ENCODE data around the gene TIMP2.

TIMP2 gene

DNA sequence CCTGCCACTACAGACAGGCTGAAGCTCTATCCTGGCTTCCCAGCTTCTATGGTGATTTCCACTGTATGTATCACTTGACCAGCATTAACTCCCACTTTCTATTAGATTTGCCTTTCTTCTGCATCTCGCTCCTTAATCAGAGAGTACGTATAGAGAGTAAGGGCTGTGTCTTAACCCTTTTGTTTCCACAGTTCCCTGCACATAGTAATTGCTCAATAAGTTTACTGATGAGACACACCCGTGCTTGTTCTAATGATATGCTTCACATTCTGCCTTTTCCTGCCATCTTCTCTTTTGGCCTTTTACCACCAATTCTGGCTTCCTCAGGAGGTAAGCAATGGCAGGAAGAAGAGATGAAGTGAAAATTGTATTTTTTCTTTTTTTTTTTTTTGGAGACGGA lies 64.0 kb downstream of the TIMP2 start:
- DNase-seq = no peak

DNA sequence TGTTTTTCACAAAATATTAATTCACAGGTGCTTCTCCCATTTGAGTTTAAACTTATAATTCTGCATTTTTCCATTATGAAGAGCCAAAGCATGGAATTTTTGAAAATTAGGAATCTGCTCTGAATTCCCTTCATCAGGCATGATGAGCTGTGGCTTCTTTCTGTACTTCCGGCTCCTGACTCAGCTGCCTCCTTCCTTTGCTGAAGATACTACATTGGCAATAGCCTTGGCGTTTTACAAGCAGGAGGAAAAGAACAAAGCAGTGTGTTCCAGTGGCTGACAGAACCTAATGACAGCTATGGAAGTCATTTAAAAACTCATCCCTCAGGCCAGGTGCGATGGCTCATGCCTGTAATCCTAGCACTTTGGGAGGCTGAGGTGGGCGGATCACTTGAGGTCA lies 66.1 kb downstream of the TIMP2 start:
- DNase-seq = no peak

DNA sequence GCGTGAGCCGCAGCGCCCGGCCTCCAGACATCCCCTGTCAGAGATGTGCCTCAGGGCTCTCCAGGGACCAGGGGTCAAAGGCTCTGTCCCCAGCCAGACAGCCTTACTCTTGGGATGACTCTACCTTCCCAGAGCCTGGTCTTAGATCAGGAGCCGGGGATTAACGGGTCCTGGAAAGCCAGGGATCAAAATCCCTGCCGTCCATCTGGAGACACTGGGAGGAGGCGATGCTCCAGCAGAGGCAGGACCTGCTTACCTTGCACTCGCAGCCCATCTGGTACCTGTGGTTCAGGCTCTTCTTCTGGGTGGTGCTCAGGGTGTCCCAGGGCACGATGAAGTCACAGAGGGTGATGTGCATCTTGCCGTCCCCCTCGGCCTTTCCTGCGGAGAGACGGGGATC lies 67.9 kb downstream of the TIMP2 start:
- no peak for DNase-seq

DNA sequence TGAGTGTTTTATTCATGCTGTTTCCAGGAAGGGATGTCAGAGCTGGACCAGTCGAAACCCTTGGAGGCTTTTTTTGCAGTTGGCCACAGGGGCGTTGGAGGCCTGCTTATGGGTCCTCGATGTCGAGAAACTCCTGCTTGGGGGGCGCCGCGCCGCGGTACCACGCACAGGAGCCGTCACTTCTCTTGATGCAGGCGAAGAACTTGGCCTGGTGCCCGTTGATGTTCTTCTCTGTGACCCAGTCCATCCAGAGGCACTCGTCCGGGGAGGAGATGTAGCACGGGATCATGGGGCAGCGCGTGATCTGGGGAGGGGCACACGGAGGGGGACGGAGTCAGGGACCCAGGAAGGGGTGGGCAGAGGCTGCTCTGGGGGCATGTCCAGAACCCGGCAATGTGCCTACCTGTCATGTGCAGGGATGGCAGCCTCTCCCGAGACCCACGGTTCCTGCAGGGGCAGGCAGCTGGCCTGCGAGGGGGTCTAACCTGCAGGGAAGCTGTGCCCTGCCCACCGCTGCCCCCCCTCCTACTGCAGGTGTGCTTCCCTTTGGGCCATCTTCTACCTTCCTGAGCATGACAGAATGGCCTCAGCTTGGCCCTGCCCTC lies 69.5 kb downstream of the TIMP2 start:
- no peak for DNase-seq

DNA sequence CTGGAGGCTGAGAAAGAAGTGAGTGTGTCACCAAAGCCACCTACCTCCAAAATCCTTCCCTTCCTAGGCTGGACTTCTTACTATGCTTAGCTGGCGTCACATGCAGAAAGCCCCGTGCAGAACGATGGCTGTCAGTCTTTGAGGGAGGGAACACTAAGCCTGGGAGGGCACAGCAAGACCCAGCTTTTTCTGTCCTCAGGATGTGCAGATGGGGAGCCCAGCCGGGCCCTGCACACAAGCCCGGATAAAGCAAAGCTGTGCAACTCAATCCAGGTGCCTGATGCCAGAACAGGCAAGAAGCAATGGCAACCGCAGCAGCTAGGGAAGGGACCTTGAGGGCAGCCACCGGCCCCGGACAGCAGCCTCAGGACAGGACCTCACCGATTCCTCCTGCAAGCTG lies 70.7 kb downstream of the TIMP2 start:
- DNase-seq = no peak

DNA sequence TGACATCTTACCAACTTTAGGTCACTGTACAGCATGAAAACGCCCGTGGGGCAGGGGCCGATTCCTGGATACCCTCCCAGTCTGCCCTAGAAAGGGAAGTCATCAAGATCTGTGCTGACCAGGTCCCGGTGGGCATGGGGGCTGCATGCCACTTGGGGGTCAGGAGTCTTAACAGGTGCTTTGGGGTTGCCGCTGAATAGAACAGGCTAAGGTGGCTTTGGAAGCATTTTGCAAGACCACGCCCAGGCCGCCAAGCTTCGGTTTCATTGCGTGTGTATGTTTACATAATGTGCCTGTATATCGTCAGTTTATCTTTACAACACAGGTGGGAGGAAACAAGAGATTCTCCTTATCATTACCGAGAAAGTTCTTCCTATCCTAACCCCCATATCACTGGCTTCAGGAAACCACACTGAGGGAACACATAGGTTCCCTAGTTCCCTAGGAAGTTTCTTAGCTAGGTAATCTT lies 71.2 kb downstream of the TIMP2 start:
- DNase-seq = no peak

DNA sequence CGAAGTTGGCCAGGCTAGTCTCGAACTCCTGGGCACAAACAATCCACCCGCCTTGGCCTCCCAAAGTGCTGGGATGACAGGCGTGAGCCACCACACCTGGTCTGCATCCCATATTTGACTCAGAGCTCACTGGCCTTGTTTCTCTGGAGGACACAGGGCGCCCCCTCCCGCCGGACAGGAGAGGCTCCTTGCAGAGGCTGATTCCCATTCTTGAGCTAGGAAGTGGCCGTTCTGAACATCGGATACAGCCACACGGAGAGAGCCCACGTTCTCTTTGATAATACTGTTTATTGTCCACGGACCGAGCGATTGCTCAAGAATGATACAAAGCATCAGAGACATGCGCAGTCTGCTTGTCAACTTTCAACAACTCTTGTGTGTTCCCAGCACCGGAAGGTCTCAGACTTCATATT lies 72.5 kb downstream of the TIMP2 start:
- no peak for DNase-seq

DNA sequence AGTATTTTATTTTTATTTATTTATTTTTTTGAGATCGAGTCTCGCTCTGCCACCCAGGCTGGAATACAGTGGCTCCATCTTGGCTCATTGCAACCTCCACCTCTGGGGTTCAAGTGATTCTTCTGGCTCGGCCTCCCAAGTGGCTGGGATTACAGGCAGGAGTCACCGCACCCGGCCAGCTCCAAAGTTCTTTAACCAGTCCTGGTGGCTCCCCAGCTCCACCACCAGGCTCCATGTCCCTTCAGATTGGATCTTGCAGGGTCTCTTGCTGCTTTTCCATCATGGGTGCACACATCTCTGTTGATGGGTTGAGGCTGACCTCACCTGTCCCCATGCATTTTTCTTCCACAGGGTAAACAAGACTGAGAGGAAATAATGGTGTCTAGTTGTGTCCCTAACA lies 76.2 kb downstream of the TIMP2 start:
- DNase-seq = no peak

DNA sequence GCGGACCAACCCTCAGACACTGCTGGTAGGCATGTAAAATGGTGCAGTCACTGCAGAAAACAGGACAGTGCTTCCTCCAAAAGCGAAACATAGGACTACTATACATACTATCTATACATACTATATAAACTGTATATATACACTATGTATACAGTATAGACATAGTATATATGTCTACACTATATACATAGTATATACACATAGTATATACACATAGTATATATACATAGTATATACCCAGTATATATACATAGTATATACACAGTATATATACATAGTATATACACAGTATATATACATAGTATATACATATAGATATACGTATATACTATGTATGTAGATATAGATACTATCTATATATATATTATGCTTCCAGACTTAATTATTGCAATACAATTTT lies 78.1 kb downstream of the TIMP2 start:
- no peak for DNase-seq

DNA sequence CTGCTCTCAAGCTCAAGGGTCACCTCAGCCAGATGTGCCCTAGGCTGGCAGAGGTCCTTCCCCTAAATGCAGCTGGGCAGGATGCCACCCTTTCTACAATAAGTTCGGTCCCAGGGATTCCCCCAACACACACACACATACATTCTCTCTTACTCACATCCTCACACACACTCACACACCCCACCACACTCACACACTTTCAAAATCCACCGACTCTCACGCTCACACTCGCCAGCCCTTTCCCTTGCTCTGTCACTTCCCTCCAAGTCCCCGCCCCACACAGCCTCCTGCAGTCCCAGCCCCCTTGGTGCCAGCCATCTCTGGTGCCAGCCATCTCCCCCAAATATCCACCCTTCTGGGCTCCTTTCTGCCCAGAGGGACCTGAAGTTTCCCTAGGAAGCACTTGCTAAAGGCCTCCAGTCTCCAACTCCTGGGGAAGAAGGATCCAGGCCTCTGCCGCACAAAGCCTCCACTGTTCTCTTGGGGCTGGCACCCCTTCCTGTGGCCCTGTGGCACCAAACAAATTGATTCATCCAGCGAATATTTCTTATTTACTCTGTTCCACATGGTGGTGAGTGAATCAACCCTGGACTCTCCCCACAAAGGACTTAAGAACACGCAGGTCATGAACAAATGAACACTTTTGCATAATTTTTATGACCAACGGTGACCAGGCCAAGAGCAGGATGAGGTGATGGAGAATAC lies 80.7 kb downstream of the TIMP2 start:
- DNase-seq = no peak

DNA sequence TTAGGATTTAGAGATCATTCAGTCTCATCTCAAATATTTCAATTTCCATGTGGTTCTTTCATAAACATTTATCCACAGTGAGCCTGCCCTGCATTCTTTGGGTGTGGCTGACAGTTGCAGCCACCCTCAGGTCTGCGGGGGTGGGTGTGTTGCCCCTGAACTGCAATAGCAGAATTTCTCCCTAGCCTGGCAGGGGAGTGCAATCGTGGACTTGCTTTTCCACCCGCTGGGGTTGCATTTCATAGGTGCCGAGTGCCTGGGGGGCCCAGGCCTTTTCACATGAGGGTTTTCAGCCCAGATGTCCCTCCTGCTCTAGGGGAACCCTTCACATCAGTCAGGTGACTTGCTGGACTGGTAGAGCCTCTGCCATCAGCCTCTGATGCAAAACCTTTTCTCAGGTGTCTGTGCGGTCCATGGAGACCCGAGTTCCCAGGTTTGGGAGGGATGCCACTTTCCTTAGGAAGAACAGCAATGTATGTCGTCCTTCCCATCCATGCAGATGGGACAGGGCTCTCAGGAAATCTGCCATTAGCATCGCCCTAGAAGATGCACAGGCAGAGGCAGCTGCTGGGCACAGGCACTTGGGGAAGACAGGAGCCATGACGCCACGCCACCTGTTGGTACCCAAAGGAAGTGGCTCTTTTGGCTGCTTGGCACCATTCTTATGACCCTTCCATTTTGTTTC lies 82.2 kb downstream of the TIMP2 start:
- no peak for DNase-seq

DNA sequence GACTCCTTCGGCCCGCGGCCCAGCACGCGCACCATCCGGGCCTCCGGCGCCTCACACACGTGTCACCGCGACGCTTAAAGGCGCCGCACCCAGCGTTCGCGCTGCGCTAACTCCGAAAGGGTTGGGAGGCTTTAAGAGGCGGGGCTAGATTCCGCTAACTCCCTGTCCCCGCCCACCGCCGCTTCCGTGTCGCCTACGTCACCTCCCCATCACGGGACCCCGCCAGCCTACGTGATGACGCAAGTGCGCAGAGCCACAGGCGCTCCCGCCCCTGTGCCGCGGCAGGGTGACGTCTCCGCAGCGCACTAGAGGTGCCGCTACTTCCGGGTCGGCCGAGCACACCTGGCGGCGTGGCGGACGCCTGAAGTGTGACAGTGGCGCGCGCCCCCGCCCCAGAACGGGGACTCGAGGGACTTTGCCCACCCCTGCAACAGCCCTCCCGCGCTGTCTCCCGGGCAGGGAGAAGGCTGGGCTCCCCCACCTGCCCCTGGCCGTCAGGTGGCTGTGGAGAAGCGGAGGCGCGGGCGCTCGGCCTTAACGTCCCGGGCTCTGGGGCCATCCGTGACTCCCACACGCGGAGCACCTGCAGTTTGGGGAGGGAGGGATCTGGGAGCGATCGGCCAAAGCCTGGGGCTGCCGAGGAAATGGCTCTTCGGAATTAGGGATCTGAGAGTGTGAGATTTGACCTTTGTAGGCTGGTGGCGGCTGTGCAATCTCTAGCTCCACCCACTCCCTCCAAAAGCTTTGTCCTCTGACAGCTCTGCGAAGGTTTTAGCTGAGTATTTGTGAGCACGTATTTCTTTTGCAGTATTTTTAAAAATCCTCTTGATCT lies 84.2 kb downstream of the TIMP2 start, which contains the start of gene USP36:
Gene USP36 (minus strand): TSS at position 35 of the 832 bp plus-strand sequence. CDS start 4,451 bp downstream, outside the sequence.
- peak; percentile 99 for DNase-seq

DNA sequence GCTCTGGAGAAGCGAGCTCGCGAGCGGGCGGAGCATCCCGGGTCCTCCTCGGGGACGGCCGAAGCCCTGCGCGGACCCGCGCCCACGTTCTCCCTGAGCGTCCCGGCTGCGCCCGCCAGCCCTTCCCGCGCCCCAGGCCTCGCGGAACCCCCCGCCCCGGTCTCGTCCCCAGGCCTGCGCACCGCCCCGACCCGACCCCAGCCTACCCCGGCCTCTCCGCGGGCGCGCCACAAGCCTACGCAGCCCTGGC lies 84.7 kb downstream of the TIMP2 start:
- DNase-seq = no peak

DNA sequence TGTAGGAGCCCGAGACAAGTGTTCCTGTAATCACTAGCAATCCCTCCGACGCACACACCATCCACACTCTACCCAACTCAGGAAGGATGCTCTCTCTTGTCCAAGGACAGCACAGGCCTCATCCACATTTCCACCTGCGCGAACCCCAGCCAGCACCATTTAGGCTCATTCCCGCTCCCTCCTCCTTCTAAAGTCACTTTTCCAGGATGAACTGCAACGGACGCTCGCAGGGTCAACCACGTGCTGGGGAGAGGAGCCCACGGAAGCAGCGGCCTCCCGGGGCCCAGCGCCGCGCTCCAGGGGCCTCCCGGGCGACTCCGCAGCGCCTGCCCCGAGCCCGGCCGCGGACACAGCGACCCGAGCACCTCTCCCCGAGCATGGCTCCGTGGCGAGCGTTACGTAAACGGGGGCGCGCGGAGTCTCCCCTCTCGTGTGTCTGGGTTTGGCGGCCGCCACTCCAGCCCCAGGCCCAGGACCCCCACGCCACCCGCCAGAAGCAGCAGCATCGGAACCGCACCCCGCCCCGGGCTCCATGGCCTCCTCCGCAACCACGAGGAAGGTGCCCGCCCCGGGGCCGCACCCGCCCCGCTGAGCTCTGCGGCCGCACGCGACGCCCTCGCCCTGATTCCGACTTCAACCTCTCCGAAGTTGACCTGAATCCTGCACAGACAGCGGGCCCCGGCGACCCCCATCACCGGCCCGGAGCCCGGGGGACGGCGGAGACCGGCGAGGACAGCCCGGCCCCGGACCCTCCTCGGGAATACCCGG lies 85.2 kb downstream of the TIMP2 start:
- peak; percentile 34 for DNase-seq

DNA sequence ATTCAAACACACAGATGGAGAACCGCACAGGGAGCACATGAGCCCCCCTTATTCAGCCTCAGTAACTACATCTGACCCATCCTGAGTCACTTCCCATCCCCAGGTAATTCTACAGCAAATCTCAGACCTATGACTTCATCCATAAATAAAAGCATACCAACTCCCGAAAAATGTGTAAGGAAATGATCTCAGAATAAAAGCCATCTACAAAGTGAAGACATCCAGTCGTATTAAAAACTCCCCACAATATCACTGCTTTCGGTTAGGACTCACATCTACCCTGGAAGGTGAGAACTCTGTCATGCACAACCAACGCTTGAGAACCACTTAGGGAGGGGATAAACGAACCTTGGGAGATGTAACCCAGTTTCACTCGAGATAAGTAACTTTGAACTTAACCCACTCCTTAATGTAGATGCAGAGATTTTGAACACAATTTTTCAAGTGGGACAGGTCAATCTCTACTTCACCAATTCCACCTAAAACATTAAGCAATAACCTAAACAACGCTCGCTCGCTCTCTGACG lies 85.9 kb downstream of the TIMP2 start:
- DNase-seq = no peak

DNA sequence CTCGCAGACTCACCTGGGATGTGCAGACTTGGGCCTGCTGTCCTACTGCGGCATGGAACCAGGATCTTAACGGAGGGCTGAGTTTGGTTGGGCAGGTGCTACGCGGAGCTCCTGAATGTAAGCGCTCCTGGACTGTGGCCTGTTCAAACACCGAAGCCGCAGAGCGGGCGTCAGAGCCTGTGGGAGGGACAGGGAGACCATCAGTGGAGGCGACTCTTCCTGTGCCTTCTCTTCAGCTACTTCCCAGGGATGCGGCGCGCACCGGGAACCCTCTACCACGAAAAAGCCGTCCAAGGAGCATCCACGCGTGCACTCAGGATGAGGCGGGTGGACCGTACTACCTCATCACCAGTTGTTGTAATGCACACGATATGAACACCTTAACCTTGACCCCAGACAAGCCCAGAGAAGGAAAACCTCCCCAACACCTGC lies 86.6 kb downstream of the TIMP2 start:
- DNase-seq = no peak

DNA sequence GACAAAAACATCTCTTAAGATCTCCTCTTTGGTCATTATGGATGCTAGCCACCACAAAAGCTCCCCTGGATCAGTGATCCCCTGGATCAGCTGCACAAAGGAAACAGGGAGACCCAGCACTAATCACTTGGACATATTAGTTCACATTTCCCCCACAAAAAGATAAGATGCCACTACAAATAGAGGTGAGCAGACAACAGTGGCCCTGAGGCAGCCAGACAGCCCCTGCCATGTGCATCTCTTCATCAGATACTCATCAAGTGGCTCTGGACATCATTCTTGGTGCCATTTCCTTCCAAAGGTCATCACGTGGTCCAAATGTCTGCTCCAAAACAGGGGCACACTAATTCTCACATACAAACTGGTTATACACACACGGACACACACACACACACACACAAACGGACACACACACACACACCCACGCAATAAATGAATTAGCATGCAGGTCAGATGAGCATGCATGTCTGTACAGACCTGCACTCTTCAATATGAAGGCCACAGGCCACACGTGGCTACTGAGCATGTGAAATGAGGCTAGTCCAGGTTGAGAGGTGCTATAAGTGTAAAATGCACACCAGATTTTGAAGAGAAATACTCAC lies 88.7 kb downstream of the TIMP2 start:
- DNase-seq = no peak

DNA sequence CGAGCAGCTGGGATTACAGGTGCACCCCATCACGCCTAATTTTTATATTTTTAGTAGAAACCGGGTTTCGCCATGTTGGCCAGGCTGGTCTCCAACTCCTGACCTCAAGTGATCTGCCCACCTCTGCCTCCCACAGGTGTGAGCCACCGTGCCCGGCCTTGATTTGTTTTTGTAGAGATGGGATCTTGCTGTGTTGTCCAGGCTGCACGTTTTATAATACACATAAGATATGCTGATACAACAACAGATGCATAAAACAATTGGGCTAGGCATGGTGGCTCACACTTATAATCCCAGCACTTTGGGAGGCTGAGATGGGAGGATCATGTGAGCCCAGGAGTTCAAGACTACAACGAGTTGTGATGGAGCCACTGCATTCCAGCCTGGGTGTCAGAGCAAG lies 90.6 kb downstream of the TIMP2 start:
- no peak for DNase-seq

DNA sequence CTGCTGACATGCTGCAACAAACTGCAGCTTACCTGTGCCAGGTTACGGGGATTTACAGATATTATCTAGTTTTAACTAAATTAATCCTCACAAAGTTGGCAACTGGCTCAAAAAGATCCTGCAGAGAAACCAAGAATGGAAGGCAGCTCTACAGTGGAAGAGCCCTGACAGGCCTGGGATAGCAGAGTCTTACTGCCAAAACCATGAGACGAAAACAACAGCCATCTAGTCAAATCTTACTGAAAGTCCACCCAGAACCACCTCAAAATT lies 92.7 kb downstream of the TIMP2 start:
- no peak for DNase-seq

DNA sequence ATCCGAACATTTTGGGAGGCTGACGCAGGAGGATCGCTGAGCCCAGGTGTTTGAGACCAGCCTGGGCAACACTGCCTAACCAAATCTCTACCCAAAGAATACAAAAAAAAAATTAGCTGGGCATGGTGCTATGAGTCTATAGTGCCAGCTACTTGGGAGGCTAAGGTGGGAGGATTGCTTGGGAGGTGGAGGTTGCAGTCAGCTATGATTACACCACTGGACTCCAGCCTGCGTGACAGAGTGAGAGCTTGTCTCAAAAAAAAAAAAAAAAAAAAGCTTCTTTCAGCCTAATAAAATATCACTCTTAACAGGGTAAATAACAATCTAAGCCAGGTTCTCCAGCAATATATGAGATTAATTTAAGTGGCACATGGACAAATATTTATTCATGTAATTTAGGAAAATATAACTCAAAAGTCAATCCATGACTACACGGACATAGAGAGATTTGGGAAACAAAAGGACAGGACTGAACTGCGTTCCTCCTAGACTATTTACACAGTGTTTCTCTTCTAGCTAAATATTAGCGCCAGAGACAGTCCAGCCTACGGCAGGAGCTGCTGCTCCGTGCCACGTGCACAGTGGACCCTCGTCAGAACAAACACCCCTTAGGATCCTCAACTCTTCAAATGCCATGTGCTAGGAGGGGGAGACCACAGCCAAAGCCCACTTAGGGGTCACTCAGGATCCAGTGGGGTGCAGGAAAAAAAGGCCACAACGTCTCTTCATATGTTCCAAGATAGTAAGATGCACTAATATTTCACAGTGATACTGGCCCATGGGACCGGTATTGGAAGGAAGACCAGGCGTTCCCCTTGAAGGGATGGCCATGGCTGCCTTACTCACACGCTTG lies 93.3 kb downstream of the TIMP2 start:
- no peak for DNase-seq

DNA sequence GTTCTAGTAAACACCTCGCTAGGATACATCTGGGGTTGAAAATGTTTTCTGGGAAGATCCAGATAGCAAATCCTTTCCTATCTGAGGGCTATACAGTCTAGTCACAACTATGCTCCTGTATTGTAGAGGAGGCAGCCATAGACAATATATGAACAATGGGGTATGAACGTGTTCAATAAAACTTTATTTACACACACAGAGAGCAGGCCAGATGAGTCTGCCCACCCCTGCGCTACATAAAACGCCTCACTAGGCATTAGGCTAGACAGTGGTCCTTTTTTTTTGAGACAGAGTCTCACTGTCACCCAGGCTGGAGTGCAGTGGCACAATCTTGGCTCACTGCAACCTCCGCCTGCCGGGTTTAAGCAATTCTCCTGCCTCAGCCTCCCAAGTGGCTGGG lies 95.7 kb downstream of the TIMP2 start:
- DNase-seq = no peak

All from amniotic stem cell (primary cell).